HG03460 (cell line): ENCODE results near the gene ABLIM2.

Experiments
- ATAC-seq: cut with Tn5 transposase; IDR thresholded peaks from one replicate; pipeline ENCODE4 v1.9.1; 2021; ENCODE audit not compliant: unreplicated experiment

Gene ABLIM2

GRCh38 chr4:8033067-8033755 lies 125.4 kb downstream of the ABLIM2 start:
- ATAC-seq = no peak

DNA sequence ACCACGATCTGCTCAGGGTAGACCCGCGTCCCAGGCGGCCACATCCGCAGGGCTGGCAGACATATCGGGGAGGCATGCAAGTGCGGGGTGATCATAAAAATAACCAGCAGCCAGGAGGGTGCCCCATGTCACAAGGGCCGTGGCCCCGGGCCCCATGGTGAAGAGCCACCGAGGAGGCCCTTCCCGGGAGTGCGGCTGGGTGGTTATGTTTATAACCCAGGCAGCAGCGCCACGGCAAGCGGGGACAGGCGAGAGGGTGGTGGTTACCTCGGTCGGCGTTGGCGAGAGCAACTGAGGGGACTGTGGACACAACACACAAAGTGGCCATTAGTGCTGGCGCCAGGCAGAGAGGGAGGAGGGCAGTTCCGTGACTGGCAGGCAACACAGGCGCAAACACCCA lies 126.2 kb downstream of the ABLIM2 start:
- ATAC-seq = no peak

GRCh38 chr4:8030121-8030781 lies 128.4 kb downstream of the ABLIM2 start:
- no peak for ATAC-seq

GRCh38 chr4:8029689-8030088 lies 128.9 kb downstream of the ABLIM2 start:
- no peak for ATAC-seq

GRCh38 chr4:8028884-8029568 lies 129.6 kb downstream of the ABLIM2 start:
- no peak for ATAC-seq

- ATAC-seq = no peak
Measured at GRCh38 chr4:8028368-8028767, 130.2 kb downstream of the ABLIM2 start.

DNA sequence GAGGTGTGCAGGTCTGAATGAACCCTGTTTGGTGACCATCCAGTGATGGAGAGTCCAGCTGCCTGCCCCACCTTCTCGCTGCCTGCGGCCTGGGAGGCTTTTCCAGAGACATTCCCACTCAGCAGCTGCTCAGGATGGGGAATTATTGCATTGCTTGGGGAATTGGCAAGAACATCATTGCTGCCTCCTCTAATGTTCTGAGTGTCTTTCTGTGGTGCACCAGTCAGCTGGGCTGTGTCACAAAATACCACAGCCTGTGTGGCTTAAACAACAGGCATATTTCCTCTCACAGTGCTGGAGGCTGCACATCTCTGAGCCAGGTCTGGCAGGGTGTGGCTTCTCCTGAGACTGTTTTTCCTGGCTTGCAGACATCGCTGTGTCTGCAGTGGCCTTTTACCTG lies 132.2 kb downstream of the ABLIM2 start:
- ATAC-seq = no peak

DNA sequence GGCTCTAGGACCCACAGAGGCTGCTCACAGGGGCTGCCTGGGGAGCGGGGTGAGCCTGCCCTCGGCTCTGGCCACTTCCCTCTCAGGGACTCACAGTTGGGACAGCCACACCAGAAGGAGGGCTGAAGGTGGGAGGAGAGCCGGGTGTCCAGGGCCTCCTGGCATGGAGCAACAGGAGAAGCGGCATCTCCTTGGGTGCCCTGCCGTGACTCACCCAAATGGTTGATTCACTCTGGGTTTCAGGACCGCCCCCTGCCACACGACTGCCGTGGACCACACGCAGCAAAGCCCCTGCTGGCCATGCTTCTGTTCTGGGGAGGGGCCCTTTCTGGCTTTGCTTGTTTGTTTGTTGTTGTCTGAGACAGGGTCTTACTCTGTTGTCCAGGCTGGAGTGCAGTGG lies 132.9 kb downstream of the ABLIM2 start:
- ATAC-seq = no peak

DNA sequence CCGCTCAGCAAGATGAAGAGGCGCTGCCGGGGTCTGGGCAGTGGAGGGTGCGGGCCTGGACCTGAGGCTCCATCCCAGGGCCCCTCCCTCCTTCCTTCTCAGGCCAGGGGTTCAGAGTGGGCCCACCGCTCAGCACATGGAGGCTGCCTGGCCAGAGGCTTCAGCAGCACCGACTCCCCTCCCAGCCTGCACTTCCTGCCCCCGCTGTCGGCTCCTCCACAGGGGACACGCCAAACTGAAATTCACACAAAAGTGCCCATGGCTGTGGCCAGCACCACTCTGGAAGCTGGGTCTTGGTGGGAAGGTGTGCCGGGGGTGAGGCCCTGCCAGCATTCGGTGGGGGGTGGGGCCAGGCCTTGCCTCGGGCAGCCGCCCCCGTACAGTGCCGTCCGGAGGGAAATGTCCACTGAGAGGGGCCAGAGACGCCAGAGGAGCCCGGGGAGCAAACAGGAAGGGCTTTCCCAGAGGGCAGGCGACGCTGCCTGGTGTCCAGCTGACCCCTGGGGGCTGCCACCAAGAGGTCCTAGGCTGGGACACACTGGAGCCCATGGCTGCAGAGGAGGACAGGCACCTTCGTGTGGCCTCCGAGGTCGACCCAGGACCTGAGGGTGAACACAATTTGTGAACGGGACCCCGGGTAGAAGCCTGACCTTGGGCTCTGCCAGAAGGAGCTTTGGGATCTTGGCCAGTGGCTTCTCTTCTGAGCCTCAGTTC lies 134.4 kb downstream of the ABLIM2 start:
- no peak for ATAC-seq

GRCh38 chr4:8023696-8024033 lies 134.9 kb downstream of the ABLIM2 start:
- no peak for ATAC-seq

GRCh38 chr4:8022767-8023695 lies 135.6 kb downstream of the ABLIM2 start:
- ATAC-seq = no peak

GRCh38 chr4:8021796-8022195 lies 136.8 kb downstream of the ABLIM2 start:
- no peak for ATAC-seq

GRCh38 chr4:8019396-8020365 lies 138.9 kb downstream of the ABLIM2 start:
- no peak for ATAC-seq

DNA sequence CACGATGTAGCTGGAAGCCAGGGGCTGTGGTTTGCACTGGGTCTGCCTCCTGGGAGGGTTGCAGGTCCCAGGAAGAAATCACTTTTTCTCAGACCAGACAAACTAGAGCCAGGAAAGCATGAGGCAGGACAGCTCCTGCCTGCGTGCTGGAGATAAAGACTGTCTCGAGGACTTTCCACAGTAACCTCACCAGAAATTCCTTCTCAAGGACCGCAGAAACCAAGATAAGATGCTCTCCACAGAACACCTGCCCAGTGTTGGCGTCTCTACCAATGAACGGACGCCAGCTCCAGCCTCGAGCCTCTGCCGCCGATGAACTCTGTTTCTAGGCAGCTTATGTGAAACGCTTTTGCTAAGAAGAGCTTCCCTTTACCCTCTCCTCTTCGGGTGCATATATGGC lies 142.1 kb downstream of the ABLIM2 start:
- ATAC-seq = no peak

DNA sequence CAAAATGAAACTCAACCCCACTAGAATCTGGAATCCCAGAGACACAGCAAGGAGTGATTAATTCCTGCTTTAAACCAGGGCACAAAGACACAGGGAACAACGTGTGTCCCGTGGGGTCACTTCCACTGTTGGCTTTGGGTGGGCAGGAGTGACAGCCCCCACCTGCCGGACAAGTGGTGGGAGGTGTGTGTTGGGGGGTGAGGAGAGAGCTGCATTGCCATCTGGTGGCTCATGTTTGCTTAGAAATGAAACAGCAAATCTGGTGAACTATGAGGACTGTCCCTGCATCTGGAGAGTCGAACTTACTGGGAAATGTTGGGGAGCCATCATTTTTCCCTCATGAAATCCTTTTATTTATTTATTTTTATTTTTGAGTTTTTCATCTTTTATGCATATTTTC lies 143.1 kb downstream of the ABLIM2 start:
- ATAC-seq = no peak

GRCh38 chr4:8013976-8014726 lies 144.5 kb downstream of the ABLIM2 start:
- ATAC-seq = no peak

DNA sequence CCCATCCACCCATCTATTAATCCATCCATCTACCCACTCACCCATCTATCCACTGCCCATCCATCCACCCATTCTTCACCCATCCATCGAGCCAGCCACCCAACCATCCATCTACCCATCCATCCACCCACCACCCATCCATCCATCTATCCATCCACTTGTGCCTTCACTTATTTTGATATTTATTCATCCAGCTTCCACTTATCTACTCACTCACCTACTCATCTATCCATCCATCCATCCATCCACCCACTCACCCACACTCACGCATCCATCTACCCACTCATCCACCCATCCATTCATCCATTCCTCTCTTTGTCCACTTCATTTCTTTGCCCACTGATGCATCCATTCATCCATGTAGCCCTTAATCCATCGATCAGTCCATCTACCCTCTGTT lies 146.1 kb downstream of the ABLIM2 start:
- no peak for ATAC-seq

DNA sequence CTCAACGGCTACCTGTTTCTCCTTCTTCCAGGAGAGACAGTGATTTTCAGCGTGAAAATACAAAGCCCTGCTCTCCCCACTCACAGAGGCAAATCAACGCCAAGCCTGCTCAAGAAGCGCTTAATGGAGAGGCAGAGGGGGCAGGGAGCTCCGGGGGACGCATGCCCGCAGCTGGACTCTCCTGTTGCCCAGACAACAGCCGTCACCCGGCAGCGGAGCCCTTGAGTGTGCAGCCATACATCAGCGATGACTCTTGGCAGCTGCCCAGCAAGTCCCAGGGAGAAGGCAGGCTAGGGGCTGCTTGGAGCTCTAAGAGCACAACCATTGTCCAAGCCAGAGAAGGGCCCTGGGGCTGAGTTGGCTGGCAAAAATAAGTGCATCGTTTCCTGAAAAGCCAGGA lies 148.0 kb downstream of the ABLIM2 start:
- ATAC-seq = no peak
